GM21825 (cell line): ENCODE data around the gene C15orf40.
"Not testable (repeated sequence)": the region's sequence is repeated elsewhere in the genome, so short reads cannot be mapped to it uniquely, and the experiment has no call there.

Experiments
- ATAC-seq: cut with Tn5 transposase; IDR thresholded peaks from one replicate; pipeline ENCODE4 v1.9.1; 2021; ENCODE audit warnings: mild to moderate bottlenecking, moderate library complexity; ENCODE audit not compliant: unreplicated experiment

The C15orf40 gene

DNA sequence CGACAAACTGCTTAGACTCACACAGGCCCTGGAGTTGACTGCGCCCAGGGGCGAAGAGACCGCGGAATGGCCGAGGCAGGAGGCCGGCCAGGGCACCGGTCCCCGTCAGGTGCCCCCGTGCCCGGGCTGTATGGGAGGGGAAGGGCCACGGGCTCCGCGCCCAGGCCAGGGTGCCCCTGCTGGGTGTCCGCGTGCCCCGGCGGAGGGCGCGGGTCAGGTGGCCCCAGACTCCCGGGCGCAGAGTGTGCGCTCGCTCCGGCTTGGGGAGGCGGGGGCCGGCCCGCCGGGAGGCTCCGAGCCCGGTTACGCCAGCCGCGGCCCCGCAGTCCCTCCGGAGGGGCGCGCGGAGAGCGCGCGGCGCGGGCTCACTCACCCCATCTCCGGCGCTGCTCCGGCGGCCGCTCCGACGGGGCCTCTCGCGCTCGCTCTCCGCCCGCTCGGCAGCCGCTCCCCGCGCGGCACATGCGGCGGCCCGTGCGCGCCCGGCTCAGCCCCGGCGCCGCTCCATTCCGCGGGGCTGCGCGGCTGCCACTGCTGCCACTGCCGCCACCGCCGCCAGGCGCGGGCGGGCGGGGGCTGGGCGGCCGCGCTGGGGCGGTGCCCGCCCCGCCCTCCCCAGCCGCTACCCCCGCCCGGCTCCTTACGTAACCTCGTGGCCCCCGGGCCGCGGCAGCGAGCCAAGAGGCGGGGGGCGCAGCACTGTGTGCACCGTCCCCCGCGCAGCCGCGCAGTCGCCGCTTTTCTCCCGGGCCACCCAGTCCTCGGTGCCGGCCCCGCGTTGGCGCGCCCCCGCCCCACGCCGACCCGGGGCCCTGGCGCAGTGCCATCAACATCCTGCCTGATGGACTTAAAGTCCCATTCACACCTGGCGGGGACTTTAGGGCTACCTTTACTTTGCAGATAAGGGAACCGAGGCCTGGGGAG, 59.0 kb downstream of the C15orf40 start, which contains the start of gene HOMER2:
Gene HOMER2 (minus strand): TSS at position 563 of the 924 bp plus-strand sequence. CDS start 185 bp downstream, at position 378.
- no peak for ATAC-seq

DNA sequence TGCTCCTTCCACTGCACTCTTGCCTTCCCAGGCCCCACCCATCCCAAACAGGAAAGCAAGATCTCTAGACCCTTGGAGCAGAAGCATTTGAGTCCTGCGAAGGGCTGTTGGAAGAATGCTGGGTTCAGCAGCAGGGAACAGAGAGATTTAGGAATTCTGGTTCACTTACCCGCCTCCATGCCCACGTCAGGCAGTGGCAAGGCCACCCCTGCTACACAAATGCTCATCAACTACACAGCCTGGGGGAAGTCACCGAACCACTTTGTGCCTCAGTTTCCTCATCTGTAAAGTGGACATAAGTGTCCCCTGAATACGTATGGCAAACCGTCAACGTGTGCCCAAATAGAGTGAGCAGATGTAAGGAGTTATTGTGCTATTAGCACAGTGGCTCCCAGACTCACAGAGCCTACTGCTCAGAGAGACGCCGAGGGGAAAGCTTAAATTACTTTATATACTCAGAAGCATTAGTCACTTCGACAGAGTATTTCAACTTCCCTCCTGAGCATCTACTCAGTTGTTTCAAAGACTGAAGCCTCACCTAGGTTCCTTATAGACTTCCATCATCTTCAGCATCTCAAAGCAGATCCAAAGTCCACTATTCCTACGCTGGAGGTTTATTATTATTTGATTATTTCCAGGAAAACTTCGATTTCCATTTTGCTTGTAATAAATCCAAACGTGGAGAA, 59.8 kb downstream of the C15orf40 start:
- ATAC-seq = no peak

DNA sequence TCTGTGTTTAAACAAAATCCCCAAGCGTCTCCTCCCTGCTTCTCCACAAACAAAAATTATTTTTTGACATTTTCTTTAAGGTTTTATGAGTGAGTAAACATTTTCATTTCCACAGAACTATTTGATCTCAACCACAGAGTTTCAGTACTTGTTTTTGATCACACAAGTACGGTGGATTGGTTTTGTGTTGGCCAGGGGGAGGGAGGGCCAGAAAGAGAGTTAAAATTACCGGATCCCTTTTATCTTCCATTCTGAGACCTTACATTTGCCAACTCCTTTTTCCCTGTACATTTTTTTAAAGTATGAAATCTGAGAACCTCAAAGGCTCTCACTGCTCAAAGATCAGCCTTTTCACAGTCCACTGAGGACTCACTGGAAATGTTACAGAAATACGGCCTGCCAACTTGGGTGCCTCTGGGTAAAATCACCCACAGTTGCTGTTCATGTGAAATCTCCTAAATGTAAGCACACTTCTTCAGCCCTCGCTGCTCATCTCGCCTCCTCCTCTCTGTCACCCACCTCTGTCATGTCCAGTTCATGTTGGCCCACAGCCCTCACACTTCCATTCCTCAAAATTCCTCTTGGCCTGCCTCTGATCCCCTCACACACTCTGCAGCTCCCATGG, 60.6 kb downstream of the C15orf40 start:
- no peak for ATAC-seq

- no peak for ATAC-seq
Measured at GRCh38 chr15:82950295-82950694, 61.1 kb downstream of the C15orf40 start.

- ATAC-seq = no peak
Measured at GRCh38 chr15:82946155-82946701, 65.2 kb downstream of the C15orf40 start.

- ATAC-seq = no peak
Measured at GRCh38 chr15:82945326-82945725, 66.1 kb downstream of the C15orf40 start.

DNA sequence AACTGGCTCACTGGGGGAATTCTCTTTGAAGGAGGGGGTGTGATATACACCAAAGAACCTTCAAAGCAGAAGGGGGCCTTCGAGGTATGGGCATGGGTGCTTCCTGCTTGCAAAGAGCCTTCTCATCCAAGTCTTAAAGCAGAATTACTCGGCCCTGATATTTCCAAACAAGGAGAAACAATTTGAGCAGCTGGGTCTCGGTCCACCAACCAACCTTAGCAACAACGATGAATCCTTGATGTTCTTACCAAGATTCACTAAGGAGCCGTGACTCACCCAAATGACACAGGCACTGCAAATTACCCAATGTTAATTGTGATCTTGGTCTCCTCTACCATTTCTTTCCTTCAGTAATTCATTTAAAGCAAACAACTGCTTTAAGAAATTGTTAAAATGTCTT, 66.6 kb downstream of the C15orf40 start:
- ATAC-seq = no peak

- no peak for ATAC-seq
Measured at GRCh38 chr15:82944056-82944455, 67.4 kb downstream of the C15orf40 start.

- no peak for ATAC-seq
Measured at GRCh38 chr15:82943176-82943575, 68.3 kb downstream of the C15orf40 start.

- no peak for ATAC-seq
Measured at GRCh38 chr15:82942691-82943090, 68.7 kb downstream of the C15orf40 start.

GRCh38 chr15:82939678-82940077, 71.8 kb downstream of the C15orf40 start:
- not testable (repeated sequence) for ATAC-seq
